Neural cell (in vitro differentiated cells): ENCODE measurements around the gene MEPCE. TPM values are rescaled to one million over a fixed set of nuclear protein-coding genes. Genes with fewer than 3 reads are reported as not detected.

Experiments
- H2AFZ ChIP-seq: fragments of 200-600, 300-800 bp; sonication (generic), shearing (Covaris generic); 2 replicates; pipeline ENCODE4 v1.6.0; 2014; ENCODE audit warnings: low read depth, mild to moderate bottlenecking, antibody characterized with exemption, low read length, moderate library complexity
- H3F3A ChIP-seq: fragments of 200-600 bp; shearing (Covaris generic); 2 replicates; pipeline ENCODE4 v1.6.1; 2016; ENCODE audit warnings: mild to moderate bottlenecking, moderate library complexity, mixed read lengths, antibody characterized with exemption, low read length; ENCODE audit not compliant: insufficient read depth, poor library complexity, severe bottlenecking
- H3K27ac ChIP-seq: fragments of 200-600, 300-800 bp; sonication (generic), shearing (Covaris generic); 2 replicates; pipeline ENCODE4 v1.5.1; 2014; ENCODE audit warnings: mild to moderate bottlenecking, low read length, moderate library complexity
- H3K27me3 ChIP-seq: fragments of 300-800, 200-600 bp; sonication (generic), shearing (Covaris generic); 2 replicates; pipeline ENCODE4 v1.6.0; 2014; ENCODE audit warnings: mild to moderate bottlenecking, low read depth, low read length, moderate library complexity; ENCODE audit not compliant: insufficient read depth
- H3K36me3 ChIP-seq: fragments of 300-800, 200-600 bp; sonication (generic), shearing (Covaris generic); 2 replicates; pipeline ENCODE4 v1.5.1; 2014; ENCODE audit warnings: mild to moderate bottlenecking, antibody characterized with exemption, low read length, moderate library complexity; ENCODE audit not compliant: insufficient read depth
- H3K4me2 ChIP-seq: fragments of 300-800, 200-600 bp; sonication (generic), shearing (Covaris generic); 2 replicates; pipeline ENCODE4 v1.6.0; 2014; ENCODE audit warnings: mild to moderate bottlenecking, low read length
- H3K4me3 ChIP-seq: fragments of 300-800, 200-600 bp; sonication (generic), shearing (Covaris generic); 2 replicates; pipeline ENCODE4 v1.5.1; 2014; ENCODE audit warnings: mild to moderate bottlenecking, low read length, moderate library complexity
- H3K79me2 ChIP-seq: fragments of 200-600 bp; shearing (Covaris generic); replicated peaks from 2 replicates; pipeline ENCODE4 v1.6.0; 2014; ENCODE audit warnings: mild to moderate bottlenecking, low read length, moderate library complexity; ENCODE audit not compliant: insufficient read depth
- H3K9ac ChIP-seq: fragments of 300-800, 200-600 bp; sonication (generic), shearing (Covaris generic); 2 replicates; pipeline ENCODE4 v1.6.1; 2016; ENCODE audit warnings: mild to moderate bottlenecking, low read length, mixed read lengths
- H3K9me2 ChIP-seq: fragments of 200-600 bp; shearing (Covaris generic); 2 replicates; pipeline ENCODE4 v1.6.1; 2016; ENCODE audit warnings: mild to moderate bottlenecking, low read length, mixed read lengths; ENCODE audit not compliant: insufficient read depth
- H3K9me3 ChIP-seq: fragments of 200-600, 300-800 bp; sonication (generic), shearing (Covaris generic); 2 replicates; pipeline ENCODE4 v1.6.1; 2016; ENCODE audit warnings: mild to moderate bottlenecking, mixed run types, low read length, moderate library complexity, mixed read lengths
- H4K20me1 ChIP-seq: fragments of 200-600 bp; shearing (Covaris generic); 2 replicates; pipeline ENCODE4 v1.6.1; 2016; ENCODE audit warnings: mild to moderate bottlenecking, mixed run types; ENCODE audit not compliant: insufficient read depth
- EP300 ChIP-seq: fragments of 450-650 bp; conservative IDR thresholded peaks from 2 replicates; pipeline ENCODE4 v1.6.1; 2014; ENCODE audit warnings: antibody characterized with exemption, mild to moderate bottlenecking, moderate library complexity; ENCODE audit not compliant: poor library complexity, severe bottlenecking
- EZH2 ChIP-seq: fragments of 200-600, 300-800 bp; shearing (Covaris generic), sonication (generic); IDR thresholded peaks from 2 replicates; pipeline ENCODE4 v1.6.1; 2014; ENCODE audit warnings: antibody characterized with exemption, low read length, borderline replicate concordance, mild to moderate bottlenecking; ENCODE audit not compliant: insufficient read depth, poor library complexity, severe bottlenecking
- MXI1 ChIP-seq: fragments of 450-650 bp; conservative IDR thresholded peaks from 2 replicates; pipeline ENCODE4 v1.6.1; 2014; ENCODE audit warnings: antibody characterized with exemption, mild to moderate bottlenecking; ENCODE audit not compliant: poor library complexity, severe bottlenecking
- POLR2AphosphoS5 ChIP-seq: IDR thresholded peaks from 2 replicates; pipeline ENCODE4 v1.6.1; 2012
- RAD21 ChIP-seq: fragments of 450-650 bp; conservative IDR thresholded peaks from 2 replicates; pipeline ENCODE4 v1.6.1; 2014; ENCODE audit warnings: antibody characterized with exemption, mild to moderate bottlenecking, moderate library complexity
- REST ChIP-seq: IDR thresholded peaks from 2 replicates; pipeline ENCODE4 v1.6.1; 2012; ENCODE audit warnings: borderline replicate concordance
- SMC3 ChIP-seq: fragments of 450-650 bp; conservative IDR thresholded peaks from 2 replicates; pipeline ENCODE4 v1.6.1; 2014; ENCODE audit warnings: antibody characterized with exemption, mild to moderate bottlenecking, moderate library complexity; ENCODE audit not compliant: poor library complexity
- TAF1 ChIP-seq: IDR thresholded peaks from 2 replicates; pipeline ENCODE4 v1.6.1; 2012; ENCODE audit warnings: low read depth
- polyA plus RNA-seq: library from polyadenylated mRNA; depleted of rRNA; stranded (reverse); fragments of >200 nt; gene quantifications from 2 replicates; pipeline ENCODE4 v1.2.3, GENCODE V29; 2014
- TF ChIP-seq, protein P1 (sequence below): fragments of 450-650 bp; IDR thresholded peaks from 2 replicates; pipeline ENCODE4 v1.5.1; 2014; ENCODE audit warnings: antibody characterized with exemption, mild to moderate bottlenecking, moderate library complexity; ENCODE audit not compliant: poor library complexity, severe bottlenecking

Gene MEPCE
- polyA plus RNA-seq, 1 donor from 2014 or later, result 15.0 TPM

GRCh38 chr7:100431286-100431735 is 1.7 kb downstream of the MEPCE start:
- no peaks in the 10 kb centered on the region for H3F3A ChIP-seq
- TF ChIP-seq SMC3, result no peak
- TF ChIP-seq EZH2, result no peak
- TF ChIP-seq TAF1, result no peak
- no peak for TF ChIP-seq MXI1
- no peak for TF ChIP-seq REST
- TF ChIP-seq, protein P1, sequence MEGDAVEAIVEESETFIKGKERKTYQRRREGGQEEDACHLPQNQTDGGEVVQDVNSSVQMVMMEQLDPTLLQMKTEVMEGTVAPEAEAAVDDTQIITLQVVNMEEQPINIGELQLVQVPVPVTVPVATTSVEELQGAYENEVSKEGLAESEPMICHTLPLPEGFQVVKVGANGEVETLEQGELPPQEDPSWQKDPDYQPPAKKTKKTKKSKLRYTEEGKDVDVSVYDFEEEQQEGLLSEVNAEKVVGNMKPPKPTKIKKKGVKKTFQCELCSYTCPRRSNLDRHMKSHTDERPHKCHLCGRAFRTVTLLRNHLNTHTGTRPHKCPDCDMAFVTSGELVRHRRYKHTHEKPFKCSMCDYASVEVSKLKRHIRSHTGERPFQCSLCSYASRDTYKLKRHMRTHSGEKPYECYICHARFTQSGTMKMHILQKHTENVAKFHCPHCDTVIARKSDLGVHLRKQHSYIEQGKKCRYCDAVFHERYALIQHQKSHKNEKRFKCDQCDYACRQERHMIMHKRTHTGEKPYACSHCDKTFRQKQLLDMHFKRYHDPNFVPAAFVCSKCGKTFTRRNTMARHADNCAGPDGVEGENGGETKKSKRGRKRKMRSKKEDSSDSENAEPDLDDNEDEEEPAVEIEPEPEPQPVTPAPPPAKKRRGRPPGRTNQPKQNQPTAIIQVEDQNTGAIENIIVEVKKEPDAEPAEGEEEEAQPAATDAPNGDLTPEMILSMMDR, result no peak
- TF ChIP-seq EP300, result no peak
- no peaks in the 10 kb centered on the region for H3K9me3 ChIP-seq
- H2AFZ ChIP-seq, result no peak overlapping the region
- H3K4me3 ChIP-seq, result peak overlapping the region; percentile 81
- H3K27ac ChIP-seq, result no peak overlapping the region
- H3K27me3 ChIP-seq, result no peaks in the 10 kb centered on the region
- H3K9me2 ChIP-seq, result no peaks in the 10 kb centered on the region
- H3K79me2 ChIP-seq, result peaks cover 25% of the 10 kb centered on the region
- H3K4me2 ChIP-seq, result peak overlapping the region; percentile 64
- no peaks in the 10 kb centered on the region for H4K20me1 ChIP-seq
- H3K9ac ChIP-seq, result no peak overlapping the region
- H3K36me3 ChIP-seq, result no peaks in the 10 kb centered on the region

- Histone ChIP-seq H3K9me2 (no peaks in the 10 kb centered on the region), H3K9me3 (no peaks in the 10 kb centered on the region), H3K27me3 (no peaks in the 10 kb centered on the region), H2AFZ (no peak overlapping the region), H3K79me2 (peaks cover 25% of the 10 kb centered on the region), H3K27ac (no peak overlapping the region), H3K36me3 (no peaks in the 10 kb centered on the region), H3K9ac (no peak overlapping the region), H4K20me1 (no peaks in the 10 kb centered on the region), H3F3A (no peaks in the 10 kb centered on the region), H3K4me3 (peak overlapping the region; percentile 81), H3K4me2 (no peak overlapping the region)
- TF ChIP-seq RAD21 (no peak), POLR2AphosphoS5 (no peak), EP300 (no peak), REST (no peak), SMC3 (no peak), TAF1 (no peak), MXI1 (no peak), EZH2 (no peak)
- TF ChIP-seq, protein P1, result no peak
Measured at GRCh38 chr7:100432053-100432452, 2.4 kb downstream of the MEPCE start.
